GM18526 (cell line): ENCODE results near the gene PEX14.

ENCODE experiments used
- POLR2A ChIP-seq: IDR thresholded peaks from 3 replicates; pipeline ENCODE4 v1.6.1; 2011; ENCODE audit not compliant: insufficient read length; ENCODE audit errors: extremely low read depth

The PEX14 gene

DNA sequence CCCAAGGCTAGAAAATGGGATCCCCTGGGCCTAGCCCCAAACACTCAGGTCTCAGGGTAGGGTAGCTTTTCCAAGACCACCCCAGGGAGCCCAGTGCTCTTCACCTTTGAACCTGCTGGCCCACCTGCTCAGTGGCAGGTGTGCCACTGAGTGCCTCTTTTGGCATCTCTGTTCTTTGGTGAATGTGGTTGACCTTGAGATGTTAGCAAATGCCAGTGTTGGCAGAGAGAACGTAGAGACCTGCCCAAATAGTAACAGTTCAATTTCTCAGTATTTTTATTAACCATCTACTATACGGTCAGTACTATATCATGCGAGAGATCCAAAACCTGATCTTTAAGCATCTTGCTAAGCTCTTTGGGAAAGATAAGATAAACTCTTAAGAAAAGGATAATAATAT is 128.2 kb downstream of the PEX14 start:
- no peak for TF ChIP-seq POLR2A

DNA sequence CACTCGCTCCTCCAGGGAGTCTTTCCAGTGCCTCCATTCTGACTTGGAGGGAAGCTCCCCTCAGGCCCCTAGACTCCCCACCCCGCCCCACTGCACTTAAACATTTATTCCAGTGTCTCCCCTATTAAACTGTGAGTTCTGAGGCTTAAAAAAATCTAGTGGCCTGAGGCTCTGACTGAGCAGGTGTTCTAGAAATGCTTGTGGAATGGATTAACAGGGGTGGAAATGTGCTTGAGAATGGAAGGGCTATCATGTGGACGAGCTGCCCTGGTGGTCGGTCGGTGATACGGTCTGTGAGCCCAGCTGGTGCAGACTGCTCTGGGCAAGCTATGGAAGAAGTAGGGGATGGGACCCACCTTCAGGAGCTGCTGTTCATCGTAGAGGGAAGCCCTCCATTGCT is 130.2 kb downstream of the PEX14 start:
- TF ChIP-seq POLR2A: no peak

DNA sequence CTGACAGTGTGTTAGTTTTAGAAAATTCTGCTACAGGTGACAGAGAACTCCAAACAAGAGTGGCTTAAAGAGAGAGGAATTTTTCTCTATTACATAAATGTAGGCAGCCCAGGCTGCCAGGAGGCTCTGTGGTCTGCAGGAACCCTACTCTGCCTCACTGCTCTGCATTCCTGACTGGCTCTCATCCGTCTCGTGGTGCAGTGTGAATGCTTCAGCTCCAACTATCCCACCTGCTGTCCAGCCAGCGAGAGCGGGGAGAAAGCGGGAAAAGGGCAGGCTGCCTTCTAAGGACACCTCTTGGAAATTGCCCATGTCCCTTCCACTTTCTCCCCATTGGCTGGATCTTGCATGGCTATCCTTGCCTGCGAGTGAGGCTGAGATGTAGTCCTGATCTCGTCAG is 131.3 kb downstream of the PEX14 start:
- no peak for TF ChIP-seq POLR2A

DNA sequence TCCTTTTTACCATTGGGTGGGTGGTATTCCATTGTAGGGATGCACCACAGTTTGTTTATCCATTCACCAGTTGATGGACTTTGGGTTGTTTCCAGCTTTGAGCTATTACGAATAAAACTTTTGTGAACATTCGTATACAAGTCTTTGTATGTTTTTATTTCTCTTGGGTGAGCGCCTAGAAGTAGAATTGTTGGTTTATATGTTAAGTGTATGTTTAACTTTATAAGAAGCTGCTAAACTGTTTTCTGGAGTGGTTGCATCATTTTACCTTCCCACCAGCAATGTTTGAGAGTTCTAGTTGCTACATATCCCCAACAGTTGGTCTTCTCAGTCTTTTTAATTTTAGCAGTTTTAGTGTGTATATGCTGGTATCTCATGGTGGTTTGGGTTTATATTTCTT is 132.5 kb downstream of the PEX14 start:
- no peak for TF ChIP-seq POLR2A

DNA sequence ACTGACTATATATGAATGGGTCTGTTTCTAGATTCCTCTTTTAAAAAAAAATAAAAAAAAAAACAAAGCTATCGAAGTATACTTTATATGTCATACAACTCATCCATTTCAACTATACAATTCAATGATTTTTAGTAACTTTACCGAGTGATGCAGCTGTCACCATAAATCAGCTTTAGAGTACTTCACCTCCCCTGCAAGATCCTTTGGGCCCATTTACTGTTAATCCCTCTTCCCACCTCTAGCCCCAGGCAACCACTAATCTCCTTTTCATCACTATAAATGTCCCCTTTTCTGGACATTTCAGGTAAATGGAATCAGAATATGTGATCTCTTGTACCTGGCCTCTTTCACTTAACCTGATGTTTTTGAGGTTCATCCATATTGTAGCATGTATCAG is 133.9 kb downstream of the PEX14 start:
- TF ChIP-seq POLR2A: no peak

DNA sequence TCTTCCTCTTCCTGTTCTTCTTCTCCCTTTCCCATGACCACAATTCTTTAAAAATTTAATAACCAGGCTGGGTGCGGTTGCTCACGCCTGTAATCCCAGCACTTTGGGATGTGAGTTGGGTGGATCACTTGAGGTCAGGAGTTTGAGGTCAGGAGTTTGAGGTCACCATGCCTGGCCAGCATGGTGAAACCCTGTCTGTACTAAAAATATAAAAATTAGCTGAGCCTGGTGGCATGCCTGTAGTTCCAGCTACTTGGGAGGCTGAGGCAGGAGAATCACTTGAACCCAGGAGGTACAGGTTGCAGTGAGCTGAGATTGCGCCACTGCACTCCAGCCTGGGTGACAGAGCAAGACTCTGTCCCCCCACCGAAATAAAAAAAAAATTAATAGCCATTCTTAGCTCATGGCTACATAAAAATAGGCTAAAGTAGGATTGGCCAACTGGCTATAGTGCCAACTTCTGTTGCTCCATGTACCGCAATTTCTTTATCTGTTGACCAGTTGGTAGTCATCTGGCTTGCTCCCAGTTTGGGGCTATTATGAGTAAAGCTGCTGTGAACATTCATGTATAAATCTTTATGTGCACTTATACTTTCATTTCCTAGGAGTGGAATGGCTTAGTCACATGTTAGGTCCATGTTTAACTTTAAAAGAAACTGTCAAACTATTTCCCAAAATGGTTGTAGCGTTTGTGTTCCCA is 136.3 kb downstream of the PEX14 start:
- no peak for TF ChIP-seq POLR2A

DNA sequence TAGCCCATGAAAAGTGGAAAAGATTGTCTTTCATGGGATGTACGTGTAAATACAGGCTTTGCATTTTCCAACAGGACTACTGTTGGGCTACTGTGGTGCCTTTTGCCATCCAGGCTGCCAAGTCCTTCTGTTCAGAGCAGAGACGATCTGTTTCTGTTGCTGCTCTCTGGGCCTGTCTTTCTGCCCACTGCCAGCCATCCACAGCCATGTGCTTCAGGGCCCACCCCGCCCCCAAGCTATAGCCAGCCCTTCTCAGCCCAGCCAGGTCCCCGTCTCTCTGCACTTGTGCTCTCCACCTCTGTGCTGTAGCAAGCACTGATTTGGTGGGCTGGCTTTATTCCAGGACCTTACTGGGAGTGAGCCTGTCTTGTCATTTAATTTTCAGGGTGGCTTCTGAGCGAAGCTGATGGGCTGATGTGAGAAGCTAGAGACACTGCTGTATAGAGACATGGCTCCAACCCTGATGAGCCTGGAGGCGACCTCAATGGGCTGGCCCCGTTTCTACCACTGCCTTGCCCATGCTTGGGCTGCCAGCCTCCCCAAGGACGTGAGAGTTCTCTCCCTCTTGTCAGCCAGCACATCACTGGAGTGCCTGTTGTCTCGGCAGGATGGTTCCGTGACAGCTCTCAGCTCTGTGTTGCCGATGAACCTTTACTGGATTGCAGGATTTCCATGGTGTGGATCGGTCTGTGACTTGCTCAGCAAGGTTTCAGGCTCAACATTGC is 137.8 kb downstream of the PEX14 start:
- no peak for TF ChIP-seq POLR2A

DNA sequence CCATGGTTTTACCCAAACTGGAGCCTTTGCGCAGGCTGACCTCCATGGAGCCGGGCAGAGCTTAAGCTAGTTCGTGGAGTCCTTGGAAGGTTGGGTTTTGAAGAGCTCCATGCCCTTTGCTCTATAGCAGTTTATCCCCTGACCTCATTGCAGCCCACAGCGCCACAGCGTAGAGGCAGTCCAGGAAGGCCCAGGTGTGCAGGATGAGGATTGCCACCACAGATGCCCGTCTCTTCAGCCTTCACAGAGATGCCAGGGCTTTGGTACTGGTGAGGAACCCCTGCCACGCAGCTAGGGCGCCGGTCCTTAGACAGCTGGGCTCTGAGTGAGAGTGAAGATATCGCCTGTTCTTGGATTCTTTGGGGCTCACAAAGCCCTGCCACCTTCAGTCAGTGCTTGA is 138.6 kb downstream of the PEX14 start:
- no peak for TF ChIP-seq POLR2A

DNA sequence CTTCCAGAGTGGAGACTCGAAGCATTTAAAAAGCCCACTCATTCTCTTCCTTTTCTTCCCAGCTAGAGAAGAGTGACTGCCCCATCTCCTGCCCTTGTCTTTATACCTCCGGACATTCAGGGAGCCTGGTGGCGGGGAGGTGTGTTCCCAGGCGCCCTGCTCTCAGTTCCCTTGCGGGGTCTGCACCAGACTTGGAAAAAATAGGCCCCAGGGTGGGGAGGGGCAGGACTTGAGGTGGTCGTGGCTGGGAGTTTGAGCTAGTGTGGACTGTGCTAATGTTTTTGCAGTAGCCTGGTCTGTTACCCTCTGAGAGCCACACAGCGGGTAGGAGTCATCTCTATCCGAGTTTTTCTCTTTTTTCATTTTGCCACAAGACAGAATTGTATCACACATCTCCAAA is 139.1 kb downstream of the PEX14 start:
- no peak for TF ChIP-seq POLR2A

DNA sequence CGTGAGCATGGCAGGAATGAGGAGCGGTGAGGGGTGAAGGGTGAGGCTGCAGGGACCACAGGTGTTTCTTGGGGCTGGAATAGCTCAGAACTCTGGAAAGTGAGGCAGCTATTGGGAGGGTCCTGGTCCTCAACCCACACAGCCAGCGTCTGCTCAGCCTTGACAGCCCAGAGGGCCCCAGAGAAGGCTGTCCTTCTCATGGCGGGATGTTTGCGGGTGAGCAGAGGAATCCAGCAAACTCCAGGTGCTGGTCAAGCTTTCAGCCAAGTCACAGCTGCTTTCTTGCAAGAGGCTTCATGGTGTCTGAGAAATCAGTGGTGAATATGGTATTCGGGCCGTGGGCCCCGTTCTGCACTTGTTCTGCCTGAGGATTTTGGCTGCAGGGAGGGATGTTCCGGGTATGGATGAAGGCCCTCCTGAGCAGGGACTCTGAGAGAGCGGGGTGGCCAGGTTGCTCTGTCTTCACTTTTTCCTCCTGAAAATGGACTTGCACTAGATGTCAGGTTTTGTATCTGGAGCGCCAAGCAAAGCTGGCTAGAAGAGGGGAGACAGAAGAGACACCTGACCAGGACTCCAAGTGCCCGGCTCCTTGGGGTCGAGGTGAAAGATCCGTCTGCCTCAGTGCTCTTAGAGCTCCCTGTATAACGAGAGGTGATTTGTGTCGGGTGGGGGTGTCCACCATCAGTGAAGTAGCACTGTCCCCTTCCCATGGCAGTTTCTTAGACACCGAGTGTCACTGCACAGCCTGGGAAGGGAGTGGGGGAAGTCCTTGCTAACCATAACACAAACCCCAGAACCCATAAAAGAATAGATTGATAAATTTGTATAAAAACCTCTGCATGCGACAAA is 139.9 kb downstream of the PEX14 start:
- no peak for TF ChIP-seq POLR2A

DNA sequence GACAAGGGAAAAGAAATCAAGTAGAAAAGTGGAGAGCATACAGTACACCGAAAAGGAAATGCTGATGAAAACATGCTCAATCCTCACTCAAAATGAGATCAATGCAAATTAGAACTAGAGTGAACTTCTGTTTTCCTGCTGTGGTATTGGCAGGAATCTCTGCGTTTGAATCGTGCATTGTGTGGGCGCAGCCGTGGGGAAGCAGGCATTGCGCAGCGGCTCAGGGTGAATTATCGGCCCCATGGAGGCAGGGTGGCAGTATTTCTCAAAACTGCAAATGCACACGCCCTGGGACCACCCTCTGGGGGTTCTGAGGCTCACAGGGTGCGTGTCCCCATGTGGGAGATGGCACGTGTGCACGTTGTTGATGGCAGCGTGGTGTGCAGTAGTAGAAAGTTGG is 140.6 kb downstream of the PEX14 start:
- no peak for TF ChIP-seq POLR2A

DNA sequence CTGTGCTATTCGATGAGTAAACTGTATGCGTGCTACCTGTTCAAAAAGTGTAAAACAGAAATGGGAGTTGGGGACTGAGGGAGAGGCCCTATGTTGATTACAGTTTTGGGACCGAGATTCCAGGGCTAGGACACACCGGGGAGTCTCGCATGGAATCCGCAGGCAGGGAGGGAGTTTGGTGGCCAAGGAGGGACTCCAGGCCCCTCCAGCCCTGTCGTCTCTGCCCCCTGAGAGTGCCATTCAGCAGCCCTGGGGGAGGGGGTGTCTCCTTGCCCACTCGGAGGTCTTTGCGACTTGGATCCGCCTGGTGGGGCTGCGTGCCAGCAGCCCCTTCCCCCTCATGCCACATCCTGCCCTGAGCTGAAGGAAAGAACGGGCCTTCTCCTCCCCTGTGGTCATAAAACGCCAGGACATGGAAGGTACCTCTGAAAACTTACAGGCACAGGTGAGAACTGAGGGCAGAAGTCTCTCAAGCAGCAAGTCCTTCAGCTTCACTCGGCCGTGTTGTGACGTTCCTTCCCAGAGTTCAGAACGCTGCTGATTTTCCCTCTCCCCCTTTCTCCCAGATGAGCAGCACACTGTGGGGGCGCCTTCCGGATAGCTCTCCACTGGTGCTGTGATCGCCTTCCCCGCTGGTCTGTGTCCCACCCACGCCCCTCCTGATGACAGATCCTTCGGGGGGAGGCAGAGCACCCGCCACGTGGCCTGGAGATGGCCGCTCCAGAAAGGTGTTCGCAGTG is 141.4 kb downstream of the PEX14 start:
- TF ChIP-seq POLR2A: no peak

DNA sequence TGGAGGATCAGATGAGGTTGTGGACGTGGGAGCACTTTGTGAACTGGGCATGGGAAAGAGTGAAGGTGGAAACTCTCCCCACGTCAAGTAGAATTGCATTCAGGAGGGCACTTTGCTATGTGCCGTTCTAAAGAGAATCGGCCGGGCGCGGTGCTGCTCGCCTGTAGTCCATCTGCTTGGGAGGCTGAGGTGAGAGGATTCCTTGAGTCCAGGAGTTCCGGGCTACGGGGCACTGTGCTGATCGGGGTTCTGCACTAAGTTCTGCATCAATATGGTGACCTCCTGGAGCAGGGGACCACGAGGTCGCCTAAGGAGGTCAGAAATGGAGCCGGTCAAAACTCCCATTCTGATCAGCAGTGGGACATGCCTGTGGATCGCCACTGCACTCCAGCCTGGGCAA is 141.9 kb downstream of the PEX14 start:
- TF ChIP-seq POLR2A: no peak

DNA sequence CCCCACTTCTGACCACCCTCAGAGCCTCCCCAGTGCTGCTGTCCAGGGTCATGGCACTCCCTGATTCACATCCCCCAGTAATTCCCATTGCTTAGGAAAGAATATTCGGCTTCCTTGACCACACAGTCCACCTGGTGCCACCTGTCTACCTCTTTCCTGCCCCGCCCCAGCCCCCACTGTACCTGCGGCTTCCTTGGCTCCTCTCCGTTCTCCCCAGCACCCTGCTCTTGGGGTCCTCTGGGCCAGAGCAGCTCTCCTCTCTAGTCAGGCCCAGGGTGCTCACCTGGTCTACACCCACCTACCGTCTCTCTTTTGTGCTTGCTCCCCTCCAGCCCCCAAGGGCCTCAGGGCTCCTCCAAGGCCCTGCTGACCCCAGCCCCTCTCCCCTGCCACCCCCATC is 142.6 kb downstream of the PEX14 start:
- TF ChIP-seq POLR2A: no peak

DNA sequence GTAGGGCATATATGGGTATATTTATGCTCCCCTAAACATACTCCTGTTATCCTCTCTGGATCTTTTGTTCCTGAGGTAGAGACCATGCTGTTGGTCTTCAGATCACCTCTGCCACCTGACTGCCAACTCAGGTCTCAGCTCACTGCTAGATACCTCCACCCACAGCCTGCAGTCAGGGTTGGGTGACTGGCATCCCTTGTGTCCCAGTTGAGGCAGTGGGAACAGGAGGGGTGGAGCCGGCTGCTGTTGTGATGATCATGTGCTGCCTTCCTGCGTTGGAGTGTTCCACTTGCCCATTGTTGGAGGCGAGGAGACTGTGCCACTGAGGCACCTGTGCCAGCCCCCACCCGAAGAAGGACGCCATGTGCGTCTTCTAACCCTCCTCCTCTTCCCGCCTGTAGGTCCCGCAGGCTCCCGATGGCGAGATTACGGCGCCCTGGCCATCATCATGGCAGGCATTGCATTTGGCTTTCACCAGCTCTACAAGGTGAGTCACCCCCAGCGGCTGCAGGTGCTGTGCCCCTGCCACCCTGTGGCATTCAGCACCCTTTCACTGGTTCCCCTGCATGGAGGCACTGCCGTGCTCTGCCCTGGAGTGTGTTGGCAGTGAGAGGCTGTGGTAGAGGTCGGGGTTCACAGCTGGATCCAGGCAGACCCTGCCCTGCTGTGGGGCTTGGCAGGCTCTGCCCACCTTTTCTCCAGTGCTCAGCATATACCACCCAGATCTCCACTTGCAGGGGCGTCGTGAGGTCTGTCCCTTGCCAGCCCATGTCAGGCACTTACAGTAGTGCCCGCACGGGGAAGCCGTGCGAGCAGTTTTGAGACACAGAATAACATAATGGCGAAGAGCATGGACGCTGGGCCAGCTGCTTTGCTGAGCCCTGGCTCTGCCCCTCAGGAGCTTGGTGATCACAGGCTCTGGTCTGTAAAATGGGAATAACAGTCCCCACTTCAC is 143.5 kb downstream of the PEX14 start:
- TF ChIP-seq POLR2A: no peak

DNA sequence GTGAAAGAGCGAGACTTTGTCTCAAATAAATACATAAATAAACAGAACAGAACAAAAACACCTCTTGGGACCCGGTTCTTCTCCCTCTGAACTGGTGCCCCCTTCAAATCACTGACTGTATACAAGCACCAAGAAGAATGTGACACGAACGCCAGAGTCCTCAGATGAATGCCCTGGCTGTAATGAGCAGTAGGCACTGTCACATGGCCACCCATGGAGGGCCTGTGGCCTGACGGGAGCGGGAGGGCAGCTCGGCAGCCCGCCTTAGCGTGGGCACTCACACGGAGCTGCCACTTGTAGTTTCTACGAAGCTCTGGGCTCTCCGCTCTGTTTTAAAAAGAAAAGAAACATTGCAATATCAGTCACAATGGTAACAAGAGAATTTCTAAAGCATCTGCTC is 146.0 kb downstream of the PEX14 start:
- no peak for TF ChIP-seq POLR2A
